ENCODE data around the gene DLX3.

DLX3 gene

DNA sequence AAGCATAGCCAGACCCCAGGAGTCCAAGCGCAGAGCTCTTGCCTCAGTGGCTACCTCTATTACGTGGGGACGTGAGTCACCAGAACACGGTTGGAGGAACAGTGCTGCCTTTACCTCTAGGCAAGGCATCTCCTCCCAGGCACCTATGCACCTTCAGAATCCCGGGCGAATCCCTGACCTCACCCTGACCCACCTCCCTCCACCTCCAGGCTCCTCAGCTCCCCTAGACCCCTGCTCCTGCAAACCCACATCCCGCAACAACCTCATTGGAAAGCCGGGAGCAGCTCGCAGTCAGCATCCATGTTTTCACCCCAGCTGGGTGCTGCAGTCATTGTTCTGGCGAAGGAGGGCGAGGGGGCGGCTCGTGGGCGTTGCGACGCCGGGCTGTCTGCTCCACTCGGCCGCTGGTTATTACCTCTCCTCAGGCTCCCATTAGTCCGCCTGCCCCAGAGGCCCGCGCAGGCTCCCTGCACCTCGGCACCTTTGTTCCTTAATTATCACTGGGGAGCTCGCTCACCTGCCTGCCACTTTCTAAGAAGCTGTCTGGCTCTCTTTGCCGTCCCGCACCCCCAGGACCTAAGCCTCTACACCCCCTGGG, 50.7 kb downstream of the DLX3 start:
- TF ChIP-seq, protein P1, sequence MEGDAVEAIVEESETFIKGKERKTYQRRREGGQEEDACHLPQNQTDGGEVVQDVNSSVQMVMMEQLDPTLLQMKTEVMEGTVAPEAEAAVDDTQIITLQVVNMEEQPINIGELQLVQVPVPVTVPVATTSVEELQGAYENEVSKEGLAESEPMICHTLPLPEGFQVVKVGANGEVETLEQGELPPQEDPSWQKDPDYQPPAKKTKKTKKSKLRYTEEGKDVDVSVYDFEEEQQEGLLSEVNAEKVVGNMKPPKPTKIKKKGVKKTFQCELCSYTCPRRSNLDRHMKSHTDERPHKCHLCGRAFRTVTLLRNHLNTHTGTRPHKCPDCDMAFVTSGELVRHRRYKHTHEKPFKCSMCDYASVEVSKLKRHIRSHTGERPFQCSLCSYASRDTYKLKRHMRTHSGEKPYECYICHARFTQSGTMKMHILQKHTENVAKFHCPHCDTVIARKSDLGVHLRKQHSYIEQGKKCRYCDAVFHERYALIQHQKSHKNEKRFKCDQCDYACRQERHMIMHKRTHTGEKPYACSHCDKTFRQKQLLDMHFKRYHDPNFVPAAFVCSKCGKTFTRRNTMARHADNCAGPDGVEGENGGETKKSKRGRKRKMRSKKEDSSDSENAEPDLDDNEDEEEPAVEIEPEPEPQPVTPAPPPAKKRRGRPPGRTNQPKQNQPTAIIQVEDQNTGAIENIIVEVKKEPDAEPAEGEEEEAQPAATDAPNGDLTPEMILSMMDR (IDR thresholded peaks at IDR 0.05; ENCODE audit: low read depth, low read length) = no peak
- H3K4me3 ChIP-seq (ENCODE audit: low read depth, low read length) = no peak overlapping the region
- DNase-seq (ENCODE audit: low read depth, low spot score) = no peak
- in situ Hi-C loops (cut with HindIII; ENCODE audit: low sequenced_read_pairs) = no loop called here

DNA sequence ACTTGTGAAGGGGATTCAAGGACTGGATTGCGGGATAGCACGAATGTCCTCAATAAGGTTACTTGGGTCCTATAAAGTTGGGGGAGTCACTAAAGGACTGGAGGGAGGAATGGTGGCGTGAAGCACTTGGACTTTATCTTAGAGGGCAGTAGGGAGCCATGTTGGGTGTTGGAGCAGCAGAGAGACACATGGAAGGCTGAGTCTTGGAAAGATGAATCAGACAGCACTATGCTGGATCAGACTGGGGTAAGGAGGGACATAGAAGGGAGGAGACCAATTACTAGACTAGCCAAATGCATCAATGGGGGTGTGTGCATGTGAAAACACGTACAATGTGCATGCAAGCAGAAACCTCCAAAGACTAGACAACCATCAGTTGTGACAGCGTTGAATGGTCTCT, 52.1 kb downstream of the DLX3 start:
- H3K4me3 ChIP-seq (ENCODE audit: low read depth, low read length) = no peak overlapping the region
- TF ChIP-seq, protein P1 (IDR thresholded peaks at IDR 0.05; ENCODE audit: low read depth, low read length) = no peak
- in situ Hi-C loops (cut with HindIII; ENCODE audit: low sequenced_read_pairs) = no loop called here
- no peak for DNase-seq (ENCODE audit: low read depth, low spot score)

DNA sequence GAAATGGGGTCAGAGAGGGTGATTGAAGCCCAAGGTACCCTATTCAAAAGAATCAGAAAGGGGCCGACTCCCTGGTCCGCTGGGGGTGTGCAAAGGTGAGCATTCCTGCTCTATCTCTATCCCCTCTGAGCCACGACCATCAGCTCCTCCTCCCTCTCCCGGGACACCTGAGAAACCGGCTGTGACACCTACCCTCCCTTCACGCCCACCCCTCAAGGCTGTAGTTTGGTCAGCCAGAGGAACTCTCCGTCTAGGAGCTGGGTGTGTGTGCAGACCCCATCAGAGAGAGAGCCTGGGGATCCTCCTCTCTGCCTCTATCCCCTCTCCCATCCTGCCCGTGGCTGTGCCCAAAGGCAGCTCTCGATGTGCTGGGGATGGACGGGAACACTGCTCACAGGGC, 53.6 kb downstream of the DLX3 start:
- in situ Hi-C loops (cut with HindIII; ENCODE audit: low sequenced_read_pairs) = no loop called here
- no peak overlapping the region for H3K4me3 ChIP-seq (ENCODE audit: low read depth, low read length)
- TF ChIP-seq, protein P1 (IDR thresholded peaks at IDR 0.05; ENCODE audit: low read depth, low read length) = no peak
- DNase-seq (ENCODE audit: low read depth, low spot score) = no peak

Measured in astrocyte of the spinal cord (primary cell).